ENCODE data around the gene RPL28. TPM values are rescaled to one million over a fixed set of nuclear protein-coding genes. Genes with fewer than 3 reads are reported as not detected.

The RPL28 gene
- total and polyA plus RNA-seq, 2 of the 4 experiments (the other 2 are of a cell fraction), result 386 to 1,693 TPM

GRCh38 chr19:55400281-55401087, 14.8 kb downstream of the RPL28 start:
- Histone ChIP-seq H2AK5ac (ENCODE audit: low read depth, low read length) (no peak overlapping the region), H4K20me1 (ENCODE audit: insufficient read depth, low read length) (peaks cover 53% of the 10 kb centered on the region), H2BK5ac (ENCODE audit: low read depth, low read length, poor library complexity, severe bottlenecking) (no peak overlapping the region), H3K4me3 (ENCODE audit: insufficient read depth, low read depth, low read length) (no peak overlapping the region), H3K36me3 (ENCODE audit: control insufficient read depth, insufficient read depth, low read length) (peaks cover 33% of the 10 kb centered on the region), H4K91ac (ENCODE audit: insufficient read depth, low read depth, low read length) (no peak overlapping the region), H3K4me2 (ENCODE audit: low read depth, low read length) (no peak overlapping the region), H3K23ac (ENCODE audit: low read depth, low read length) (no peak overlapping the region), H3K4me1 (ENCODE audit: control insufficient read depth, insufficient read depth, low read length) (peaks cover under 1% of the 10 kb centered on the region; the same call in 1 of the 2 replicates), H3K9ac (ENCODE audit: low read depth, low read length) (no peak overlapping the region), H3K56ac (ENCODE audit: extremely low read depth, insufficient read depth, low read length) (no peak overlapping the region), H3K9me3 (ENCODE audit: control insufficient read depth, insufficient read depth, low read length) (no peaks in the 10 kb centered on the region), H2BK120ac (ENCODE audit: low read depth, low read length) (no peak overlapping the region), H4K5ac (ENCODE audit: low read depth, low read length) (no peak overlapping the region), H3K27ac (ENCODE audit: insufficient read depth, low read length) (no peak overlapping the region), H2AK9ac (replicated peaks; ENCODE audit: low read depth, low read length, poor library complexity) (no peak overlapping the region), H3K27me3 (ENCODE audit: control insufficient read depth, insufficient read depth, low read length) (no peaks in the 10 kb centered on the region), H3K4ac (ENCODE audit: low read depth, low read length) (no peak overlapping the region), H4K8ac (ENCODE audit: low read depth in 2 of 2, low read length in 2 of 2) (no peak overlapping the region), H2BK15ac (ENCODE audit: low read depth, low read length) (no peak overlapping the region), H3K14ac (replicated peaks; ENCODE audit: low read depth, low read length) (no peak overlapping the region), H3K18ac (ENCODE audit: low read depth, low read length) (no peak overlapping the region), H2AFZ (replicated peaks; ENCODE audit: low read length, poor library complexity) (no peak overlapping the region), H3K79me1 (ENCODE audit: low read depth in 1 of 2, low read length in 2 of 2) (peaks cover 7 to 42% of the 10 kb centered on the region in 2 experiments), H3K9me1 (ENCODE audit: insufficient read depth, low read length) (peaks cover 7% of the 10 kb centered on the region), H2BK20ac (ENCODE audit: low read depth, low read length) (no peak overlapping the region)
- 92% methylated on average over 6 of the region's 14 CpGs; no CpG with 5 or more reads in 1 of the 2 experiments for WGBS, 2 experiments (ENCODE audit: extremely low coverage in 2 of 2, insufficient read length in 1 of 2)
- TF ChIP-seq FOS (IDR thresholded peaks at IDR 0.05; ENCODE audit: low read depth, low read length) (no peak), CTCF (conservative IDR thresholded peaks at IDR 0.05; ENCODE audit: low read depth, low read length) (no peak), POLR2A (IDR thresholded peaks at IDR 0.05; ENCODE audit: low read depth, low read length) (peak; percentile 16; the same call in 1 of the 2 replicates), ELK1 (IDR thresholded peaks at IDR 0.05; ENCODE audit: borderline replicate concordance, low read depth, low read length) (no peak), RFX5 (IDR thresholded peaks at IDR 0.05; ENCODE audit: low read depth, low read length) (no peak), MXI1 (IDR thresholded peaks at IDR 0.05; ENCODE audit: borderline replicate concordance, low read depth, low read length) (no peak)
- dilution Hi-C loops (cut with HindIII; ENCODE audit: low sequenced_read_pairs, unreplicated experiment), result no loop called here
- BruUV-seq (replicated peaks), result no TSS peak
- in situ Hi-C loops (cut with MboI; ENCODE audit: low sequenced_read_pairs), result no loop called here
- intact Hi-C loops (cut with micrococcal nuclease), result no loop called here
- CTCF ChIA-PET, result no interaction called here
- DNase-seq, result no peak
- ATAC-seq (ENCODE audit: low read depth), result no peak; the same call in none of the 2 replicates
- POLR2A ChIA-PET (ENCODE audit: unreplicated experiment), result no interaction called here

Measured in IMR-90 (cell line).